IMR-90 (cell line): Measurements from ENCODE around the gene HIF1AN. TPM values are rescaled to one million over a fixed set of nuclear protein-coding genes. Genes with fewer than 3 reads are reported as not detected.

Experiments used
- ATAC-seq: fragments of 200-7000 bp; cut with Tn5 transposase; 2 replicates; pipeline ENCODE4 v1.9.1; 2020; ENCODE audit warnings: low read depth, mild to moderate bottlenecking, moderate library complexity
- BruUV-seq: library from RNA; stranded (reverse); fragments of 400-500 nt; replicated peaks from 2 replicates; lab custom pipeline; 2021; lab: Mats Ljungman, UMichigan
- CTCF ChIA-PET: fragments of 300-600 bp; formaldehyde crosslinking; extraction: SDS; loops from one replicate; lab custom pipeline; 2021; ENCODE audit warnings: antibody characterized with exemption; lab: Yijun Ruan, JAX
- POLR2A ChIA-PET: fragments of 300-600 bp; sonication (Branson Sonifier 250); formaldehyde crosslinking; loops from one replicate; lab custom pipeline; 2022; ENCODE audit warnings: antibody characterized with exemption; ENCODE audit not compliant: unreplicated experiment; lab: Charles Lee
- DNase-seq: peaks from one replicate; pipeline ENCODE4 v3.0.0; 2013
- H2AFZ ChIP-seq: replicated peaks from 2 replicates; pipeline ENCODE3; 2013; ENCODE audit warnings: low read length, mild to moderate bottlenecking; ENCODE audit not compliant: poor library complexity
- H2AK5ac ChIP-seq: 2 replicates; pipeline ENCODE4 v1.6.1; 2013; ENCODE audit warnings: low read depth, low read length, inconsistent platforms
- H2AK9ac ChIP-seq: replicated peaks from 2 replicates; pipeline ENCODE3; 2013; ENCODE audit warnings: mild to moderate bottlenecking, low read depth, low read length, moderate library complexity; ENCODE audit not compliant: poor library complexity
- H2BK120ac ChIP-seq: 2 replicates; pipeline ENCODE4 v1.6.1; 2013; ENCODE audit warnings: low read depth, low read length, inconsistent platforms
- H2BK15ac ChIP-seq: 3 replicates; pipeline ENCODE4 v1.6.1; 2013; ENCODE audit warnings: low read depth, low read length, inconsistent platforms
- H2BK20ac ChIP-seq: 2 replicates; pipeline ENCODE4 v1.6.1; 2013; ENCODE audit warnings: low read depth, mild to moderate bottlenecking, inconsistent platforms, low read length, moderate library complexity
- H2BK5ac ChIP-seq: 2 replicates; pipeline ENCODE4 v1.6.1; 2013; ENCODE audit warnings: mild to moderate bottlenecking, low read depth, low read length, inconsistent platforms; ENCODE audit not compliant: poor library complexity, severe bottlenecking
- H3K14ac ChIP-seq: replicated peaks from 2 replicates; pipeline ENCODE4 v1.6.1; 2013; ENCODE audit warnings: low read depth, low read length, inconsistent platforms
- H3K18ac ChIP-seq: 2 replicates; pipeline ENCODE4 v1.6.1; 2013; ENCODE audit warnings: low read depth, low read length, control low read depth
- H3K23ac ChIP-seq: 2 replicates; pipeline ENCODE4 v1.6.1; 2013; ENCODE audit warnings: low read depth, low read length, inconsistent platforms
- H3K27ac ChIP-seq: 2 replicates; pipeline ENCODE4 v1.5.1; 2013; ENCODE audit warnings: mild to moderate bottlenecking, control low read depth, low read length; ENCODE audit not compliant: insufficient read depth
- H3K27me3 ChIP-seq: 2 replicates; pipeline ENCODE4 v1.6.1; 2013; ENCODE audit warnings: low read length; ENCODE audit not compliant: control insufficient read depth, insufficient read depth
- H3K36me3 ChIP-seq: 2 replicates; pipeline ENCODE4 v1.6.1; 2013; ENCODE audit warnings: low read length, mixed read lengths; ENCODE audit not compliant: control insufficient read depth, insufficient read depth
- H3K4ac ChIP-seq: 2 replicates; pipeline ENCODE4 v1.6.1; 2013; ENCODE audit warnings: low read depth, low read length, inconsistent platforms
- H3K4me1 ChIP-seq: 2 replicates; pipeline ENCODE4 v1.6.1; 2013; ENCODE audit warnings: low read length, mixed read lengths; ENCODE audit not compliant: control insufficient read depth, insufficient read depth
- H3K4me2 ChIP-seq: 2 replicates; pipeline ENCODE4 v1.6.1; 2013; ENCODE audit warnings: low read depth, mild to moderate bottlenecking, control low read depth, low read length, moderate library complexity
- H3K4me3 ChIP-seq: 2 replicates; pipeline ENCODE4 v1.5.1; 2013; ENCODE audit warnings: low read depth, mild to moderate bottlenecking, control low read depth, low read length, moderate library complexity; ENCODE audit not compliant: insufficient read depth
- H3K56ac ChIP-seq: 2 replicates; pipeline ENCODE4 v1.6.1; 2013; ENCODE audit warnings: low read length, inconsistent platforms; ENCODE audit not compliant: insufficient read depth; ENCODE audit errors: extremely low read depth
- H3K79me1 ChIP-seq, 2 experiments: 2 replicates each; pipeline ENCODE4 v1.6.1; 2013; ENCODE audit warnings: low read length in 2 of 2, inconsistent platforms in 1 of 2, low read depth in 1 of 2
- H3K9ac ChIP-seq: 2 replicates; pipeline ENCODE4 v1.6.1; 2013; ENCODE audit warnings: low read depth, low read length, control low read depth
- H3K9me1 ChIP-seq: 2 replicates; pipeline ENCODE4 v1.6.1; 2013; ENCODE audit warnings: low read length, inconsistent platforms; ENCODE audit not compliant: insufficient read depth
- H3K9me3 ChIP-seq: 2 replicates; pipeline ENCODE4 v1.6.1; 2013; ENCODE audit warnings: low read length; ENCODE audit not compliant: control insufficient read depth, insufficient read depth
- H4K20me1 ChIP-seq: 2 replicates; pipeline ENCODE4 v1.6.1; 2013; ENCODE audit warnings: low read length, inconsistent platforms; ENCODE audit not compliant: insufficient read depth
- H4K5ac ChIP-seq: 2 replicates; pipeline ENCODE4 v1.6.1; 2013; ENCODE audit warnings: mild to moderate bottlenecking, low read depth, low read length, control low read depth
- H4K8ac ChIP-seq, 2 experiments: 2 replicates each; pipeline ENCODE4 v1.6.1; 2013; ENCODE audit warnings: low read depth in 2 of 2, low read length in 2 of 2, control low read depth in 1 of 2, inconsistent platforms in 1 of 2
- H4K91ac ChIP-seq: 2 replicates; pipeline ENCODE4 v1.6.1; 2013; ENCODE audit warnings: low read depth, low read length, inconsistent platforms; ENCODE audit not compliant: insufficient read depth
- BHLHE40 ChIP-seq: fragments of 150-350 bp; IDR thresholded peaks from 2 replicates; pipeline ENCODE4 v1.6.1; 2016; ENCODE audit warnings: mild to moderate bottlenecking, low read depth, low read length
- CEBPB ChIP-seq: IDR thresholded peaks from 2 replicates; pipeline ENCODE4 v1.6.1; 2012; ENCODE audit warnings: low read depth, low read length, improper control_type of control experiment
- CTCF ChIP-seq: conservative IDR thresholded peaks from 2 replicates; pipeline ENCODE4 v1.5.1; 2012; ENCODE audit warnings: mild to moderate bottlenecking, low read depth, low read length, improper control_type of control experiment
- MXI1 ChIP-seq: IDR thresholded peaks from 2 replicates; pipeline ENCODE4 v1.6.1; 2012; ENCODE audit warnings: low read depth, mild to moderate bottlenecking, low read length, moderate library complexity, borderline replicate concordance
- RAD21 ChIP-seq: IDR thresholded peaks from 2 replicates; pipeline ENCODE4 v1.6.1; 2012; ENCODE audit warnings: low read length, improper control_type of control experiment
- RCOR1 ChIP-seq: IDR thresholded peaks from 2 replicates; pipeline ENCODE4 v1.6.1; 2012; ENCODE audit warnings: mild to moderate bottlenecking, low read length, improper control_type of control experiment; ENCODE audit not compliant: insufficient replicate concordance
- SMC3 ChIP-seq: fragments of 150-350 bp; IDR thresholded peaks from 2 replicates; pipeline ENCODE4 v1.6.1; 2016; ENCODE audit warnings: low read depth, mild to moderate bottlenecking, antibody characterized with exemption, low read length, moderate library complexity
- WGBS, 2 experiments: methylation state at CpG; one replicate each; pipeline versions ENCODE4 v1.1.5 to v1.1.7; 2013; ENCODE audit warnings: missing lambda C conversion rate in 2 of 2; ENCODE audit not compliant: insufficient read length in 1 of 2; ENCODE audit errors: extremely low coverage in 2 of 2; 5-methylcytosine and 5-hydroxymethylcytosine counted together
- dilution Hi-C: fragments of 300-500 bp; cut with HindIII; formaldehyde crosslinking; loops from one replicate; pipeline ENCODE4 v1.14.3; 2018; ENCODE audit warnings: low sequenced_read_pairs; ENCODE audit not compliant: unreplicated experiment
- in situ Hi-C: fragments of 300-500 bp; cut with MboI; formaldehyde crosslinking; loops from 3 replicates; pipeline ENCODE4 v1.14.3; 2019; ENCODE audit warnings: low sequenced_read_pairs, inconsistent platforms, mixed read lengths
- intact Hi-C: fragments of 100-400 bp; cut with micrococcal nuclease; formaldehyde crosslinking; loops from 2 replicates; pipeline ENCODE4 v1.10.0; 2022
- polyA plus RNA-seq, 3 experiments: library from polyadenylated mRNA; depleted of rRNA; stranded (reverse); fragments of >200 nt; gene quantifications; 2 replicates each; pipeline ENCODE4 v1.2.3, GENCODE V29; 2012; ENCODE audit warnings: low replicate concordance in 1 of 3
- total RNA-seq: library from RNA; depleted of rRNA; stranded (reverse); fragments of >200 nt; gene quantifications from 2 replicates; pipeline ENCODE4 v1.2.3, GENCODE V29; 2012

HIF1AN gene
- total and polyA plus RNA-seq, 2 of the 4 experiments (the other 2 are of a cell fraction): 10.2 to 10.3 TPM

GRCh38 chr10:100562008-100562672, 26.4 kb downstream of the HIF1AN start:
- ATAC-seq: peak; percentile 82
- no peak overlapping the region for H3K18ac ChIP-seq
- H2BK120ac ChIP-seq: no peak overlapping the region
- H3K27me3 ChIP-seq: peaks cover 36% of the 10 kb centered on the region
- intact Hi-C loops (loop anchor here (1.0 to 10.0 kb wide), 3 partner anchors 180 to 453 kb away; no protein-coding TSS in a partner anchor), in situ Hi-C loops (loop anchor here (5.0 kb wide), 1 partner anchor 320 kb away; no protein-coding TSS in a partner anchor), dilution Hi-C loops (no loop called here)
- no peak overlapping the region for H3K27ac ChIP-seq
- H2BK20ac ChIP-seq: no peak overlapping the region
- H4K20me1 ChIP-seq: no peaks in the 10 kb centered on the region
- no peak overlapping the region for H4K91ac ChIP-seq
- H3K4me2 ChIP-seq: no peak overlapping the region
- DNase-seq: peak; percentile 55
- no peak overlapping the region for H3K14ac ChIP-seq
- no peaks in the 10 kb centered on the region for H3K79me1 ChIP-seq
- no peak overlapping the region for H3K4me3 ChIP-seq
- TF ChIP-seq RCOR1: no peak
- peak; percentile 88 for TF ChIP-seq RAD21
- TF ChIP-seq MXI1: peak; percentile 56; the same call in 1 of the 2 replicates
- peak; percentile 56; the same call in 1 of the 2 replicates for TF ChIP-seq BHLHE40
- TF ChIP-seq CTCF: peak; percentile 94
- TF ChIP-seq CEBPB: no peak
- TF ChIP-seq SMC3: peak; percentile 81
- peak overlapping the region; percentile 12 for H2AK9ac ChIP-seq
- H3K4ac ChIP-seq: no peak overlapping the region
- H4K8ac ChIP-seq: no peak overlapping the region
- no peak overlapping the region for H4K5ac ChIP-seq
- H2AFZ ChIP-seq: peak overlapping the region; percentile 60
- no peak overlapping the region for H3K9ac ChIP-seq
- POLR2A ChIA-PET: no interaction called here
- no peak overlapping the region for H3K23ac ChIP-seq
- H2BK15ac ChIP-seq: no peak overlapping the region
- H2BK5ac ChIP-seq: no peak overlapping the region
- no peaks in the 10 kb centered on the region for H3K9me1 ChIP-seq
- CTCF ChIA-PET: interaction anchor here (1.0 to 1.4 kb wide), 2 partner anchors 316 to 452 kb away, joined by 3 read pairs; no protein-coding TSS in a partner anchor
- no peak overlapping the region for H2AK5ac ChIP-seq
- H3K4me1 ChIP-seq: peaks cover 2% of the 10 kb centered on the region
- H3K36me3 ChIP-seq: peaks cover 9% of the 10 kb centered on the region
- H3K56ac ChIP-seq: no peak overlapping the region
- no TSS peak for BruUV-seq
- H3K9me3 ChIP-seq: no peaks in the 10 kb centered on the region
- 10% methylated on average over 43 of the region's 62 CpGs; no CpG with 5 or more reads in 1 of the 2 experiments for WGBS, 2 experiments
